Measurements from ENCODE around the gene IKZF2. TPM values are rescaled to one million over a fixed set of nuclear protein-coding genes. Genes with fewer than 3 reads are reported as not detected.

The IKZF2 gene
- total RNA-seq, 1 donor from 2014 or later = 29.7 TPM

- Histone ChIP-seq H3K4me3 (no peak overlapping the region), H4K20me1 (ENCODE audit: low read depth) (no peaks in the 10 kb centered on the region), H3K27ac (no peak overlapping the region), H3K9me3 (ENCODE audit: low read depth) (no peaks in the 10 kb centered on the region), H3K27me3 (no peaks in the 10 kb centered on the region), H3K79me2 (ENCODE audit: low read depth) (no peaks in the 10 kb centered on the region), H3K36me3 (no peaks in the 10 kb centered on the region), H3K4me1 (peaks cover 30% of the 10 kb centered on the region), H2AFZ (replicated peaks) (no peak overlapping the region), H3F3A (ENCODE audit: low read depth) (peaks cover 5% of the 10 kb centered on the region), H3K9ac (no peak overlapping the region), H3K4me2 (no peak overlapping the region)
- H3K36me3 Mint-ChIP-seq = no peaks in the 10 kb centered on the region
- DNase-seq (ENCODE audit: low spot score) = no peak
- TF ChIP-seq EZH2 (IDR thresholded peaks at IDR 0.05) (no peak), CTCF (IDR thresholded peaks at IDR 0.05) (no peak), EZH2phosphoT487 (IDR thresholded peaks at IDR 0.05) (no peak)
- peaks cover 6% of the 10 kb centered on the region for H3K27me3 Mint-ChIP-seq (ENCODE audit: insufficient read depth, low read depth)
- no peaks in the 10 kb centered on the region for H3K9me3 Mint-ChIP-seq
- H3K27ac Mint-ChIP-seq = no peak overlapping the region
- H3K4me3 Mint-ChIP-seq = no peak overlapping the region
- peaks cover 16% of the 10 kb centered on the region for H3K4me1 Mint-ChIP-seq
Observed at GRCh38 chr2:212949786-212950185, 201.6 kb downstream of the IKZF2 start.

Other genes starting within 250 kb of the IKZF2 start
- gene SPAG16, start 132.9 kb upstream of the IKZF2 start, total RNA-seq (ENCODE audit: low replicate concordance) = 48.5 and 70.3 TPM in 2 replicates

Data from neural progenitor cell (in vitro differentiated cells).